GM12878 (cell line): ENCODE data around the gene PRRX1. TPM values are rescaled to one million over a fixed set of nuclear protein-coding genes. Genes with fewer than 3 reads are reported as not detected.

ENCODE experiments used
- ATAC-seq: fragments of 200-7000 bp; cut with Tn5 transposase; 3 replicates; pipeline ENCODE4 v1.9.1; 2020; ENCODE audit warnings: mild to moderate bottlenecking, moderate library complexity
- BruUV-seq: library from RNA; stranded (reverse); fragments of 400-500 nt; replicated peaks from 2 replicates; lab custom pipeline; 2021; lab: Mats Ljungman, UMichigan
- CTCF ChIA-PET: fragments of 300-600 bp; sonication (Branson Sonifier 250); formaldehyde crosslinking; extraction: SDS; loops from one replicate; lab custom pipeline; 2021; ENCODE audit warnings: inconsistent platforms; lab: Yijun Ruan, JAX
- POLR2A ChIA-PET: fragments of 350-600 bp; formaldehyde crosslinking; extraction: SDS; loops from one replicate; lab custom pipeline; 2021; ENCODE audit warnings: inconsistent platforms; lab: Charles Lee
- RAD21 ChIA-PET: fragments of 300-600 bp; sonication (Branson Sonifier 250); formaldehyde crosslinking; loops from one replicate; lab custom pipeline; 2023; ENCODE audit warnings: antibody characterized with exemption; ENCODE audit not compliant: unreplicated experiment; lab: Charles Lee
- SMC1A ChIA-PET: fragments of 300-600 bp; sonication (Branson Sonifier 250); formaldehyde crosslinking; loops from one replicate; lab custom pipeline; 2023; ENCODE audit not compliant: unreplicated experiment, uncharacterized antibody; lab: Charles Lee
- DNase-seq: peaks from one replicate; pipeline ENCODE4 v3.0.0-alpha.2; 2011; ENCODE audit warnings: low read depth, low spot score
- FAIRE-seq: peaks from 3 replicates; lab custom pipeline; 2011; peaks lifted over from hg19 to GRCh38; lab: Jason Lieb, UNC
- H2AFZ ChIP-seq: 2 replicates; pipeline ENCODE4 v1.6.0; 2011; ENCODE audit warnings: low read depth, low read length, control low read depth; ENCODE audit not compliant: control insufficient read depth
- H3K27ac ChIP-seq: 2 replicates; pipeline ENCODE4 v1.5.1; 2011; ENCODE audit warnings: control low read depth; ENCODE audit not compliant: control insufficient read depth, insufficient read depth
- H3K27me3 ChIP-seq, 2 experiments: replicated peaks in 1 of 2; 2 replicates each; pipeline versions ENCODE4 v1.6.0 to v1.6.1; 2011; ENCODE audit warnings: low read length in 1 of 2; ENCODE audit not compliant: control insufficient read depth in 2 of 2, insufficient read depth in 2 of 2
- H3K36me3 ChIP-seq, 2 experiments: 2 replicates each; pipeline ENCODE4 v1.5.1; 2011; ENCODE audit warnings: low read length in 1 of 2; ENCODE audit not compliant: control insufficient read depth in 2 of 2, insufficient read depth in 2 of 2
- H3K4me1 ChIP-seq: 2 replicates; pipeline ENCODE4 v1.6.1; 2011; ENCODE audit warnings: mild to moderate bottlenecking, low read length, moderate library complexity, mixed read lengths; ENCODE audit not compliant: control insufficient read depth, insufficient read depth
- H3K4me2 ChIP-seq: 2 replicates; pipeline ENCODE4 v1.6.0; 2011; ENCODE audit warnings: control low read depth; ENCODE audit not compliant: control insufficient read depth, insufficient read depth
- H3K4me3 ChIP-seq: fragments of 200-600 bp; sonication (generic); 2 replicates; pipeline ENCODE4 v1.5.1; 2016
- H3K79me2 ChIP-seq: 2 replicates; pipeline ENCODE4 v1.6.0; 2011; ENCODE audit warnings: low read length; ENCODE audit not compliant: control insufficient read depth, insufficient read depth
- H3K9ac ChIP-seq: 2 replicates; pipeline ENCODE4 v1.8.0; 2011; ENCODE audit warnings: low read length, control low read depth, mixed read lengths; ENCODE audit not compliant: control insufficient read depth, insufficient read depth
- H3K9me3 ChIP-seq: replicated peaks from 3 replicates; pipeline ENCODE4 v1.5.1; 2011; ENCODE audit warnings: mild to moderate bottlenecking, low read length; ENCODE audit not compliant: control insufficient read depth, insufficient read depth
- H4K20me1 ChIP-seq: 2 replicates; pipeline ENCODE4 v1.6.0; 2011; ENCODE audit not compliant: control insufficient read depth, insufficient read depth
- ATF3 ChIP-seq: IDR thresholded peaks from 2 replicates; pipeline ENCODE4 v1.6.1; 2011; ENCODE audit warnings: low read depth, mild to moderate bottlenecking, low read length, moderate library complexity, borderline replicate concordance; ENCODE audit errors: extremely low read depth
- ATF7 ChIP-seq: fragments of 450-650 bp; IDR thresholded peaks from 2 replicates; pipeline ENCODE4 v1.6.1; 2016; ENCODE audit warnings: low read depth, mild to moderate bottlenecking
- CBX3 ChIP-seq: fragments of 200-600 bp; sonication (generic); IDR thresholded peaks from 2 replicates; pipeline ENCODE4 v1.6.1; 2016; ENCODE audit warnings: low read depth, borderline replicate concordance
- CREB1 ChIP-seq: IDR thresholded peaks from 2 replicates; pipeline ENCODE4 v1.6.1; 2012; ENCODE audit warnings: low read depth, mild to moderate bottlenecking, inconsistent platforms
- EED ChIP-seq: sonication (generic); IDR thresholded peaks from 2 replicates; pipeline ENCODE4 v1.6.1; 2016; ENCODE audit warnings: antibody characterized with exemption, low read depth
- GATAD2B ChIP-seq: fragments of 450-650 bp; conservative IDR thresholded peaks from 2 replicates; pipeline ENCODE4 v1.6.1; 2017; ENCODE audit warnings: low read depth, mild to moderate bottlenecking, moderate library complexity
- HSF1 ChIP-seq: fragments of 150-350 bp; IDR thresholded peaks from 2 replicates; pipeline ENCODE4 v1.6.1; 2014; ENCODE audit warnings: mild to moderate bottlenecking, low read depth, low read length
- IKZF1 ChIP-seq: fragments of 450-650 bp; conservative IDR thresholded peaks from 2 replicates; pipeline ENCODE4 v1.6.1; 2017; ENCODE audit warnings: antibody characterized with exemption, mild to moderate bottlenecking
- IKZF2 ChIP-seq, 2 experiments: fragments of 450-650 bp; IDR thresholded peaks; 2 replicates each; pipeline ENCODE4 v1.6.1; 2017; ENCODE audit warnings: mild to moderate bottlenecking in 2 of 2, moderate library complexity in 2 of 2
- JUNB ChIP-seq: IDR thresholded peaks from 2 replicates; pipeline ENCODE4 v1.6.1; 2016; ENCODE audit warnings: antibody characterized with exemption, mild to moderate bottlenecking
- JUND ChIP-seq: IDR thresholded peaks from 2 replicates; pipeline ENCODE4 v1.6.1; 2012; ENCODE audit warnings: low read depth, mild to moderate bottlenecking, low read length, improper control_type of control experiment, moderate library complexity
- KAT2A ChIP-seq: conservative IDR thresholded peaks from 2 replicates; pipeline ENCODE4 v1.6.1; 2011; ENCODE audit warnings: low read depth, low read length; ENCODE audit not compliant: control insufficient read depth
- KLF5 ChIP-seq: fragments of 450-650 bp; IDR thresholded peaks from 2 replicates; pipeline ENCODE4 v1.6.1; 2014; ENCODE audit warnings: mild to moderate bottlenecking; ENCODE audit not compliant: partially characterized antibody
- MAX ChIP-seq: IDR thresholded peaks from 2 replicates; pipeline ENCODE4 v1.6.1; 2012; ENCODE audit warnings: low read depth, low read length, improper control_type of control experiment
- MTA3 ChIP-seq: IDR thresholded peaks from 2 replicates; pipeline ENCODE4 v1.6.1; 2012; ENCODE audit warnings: low read length, inconsistent platforms, borderline replicate concordance
- POLR2A ChIP-seq: IDR thresholded peaks from 2 replicates; pipeline ENCODE4 v1.6.1; 2011; ENCODE audit warnings: low read depth, mild to moderate bottlenecking, low read length
- RUNX3 ChIP-seq: IDR thresholded peaks from 2 replicates; pipeline ENCODE4 v1.6.1; 2012; ENCODE audit warnings: low read length, inconsistent platforms
- SIN3A ChIP-seq: IDR thresholded peaks from 2 replicates; pipeline ENCODE4 v1.6.1; 2012; ENCODE audit warnings: low read depth, low read length, improper control_type of control experiment
- SMAD1 ChIP-seq: fragments of 450-650 bp; IDR thresholded peaks from 2 replicates; pipeline ENCODE4 v1.6.1; 2018; ENCODE audit warnings: mild to moderate bottlenecking, low read depth; ENCODE audit not compliant: partially characterized antibody
- SMARCA5 ChIP-seq: fragments of 450-650 bp; IDR thresholded peaks from 2 replicates; pipeline ENCODE4 v1.6.1; 2017; ENCODE audit warnings: mild to moderate bottlenecking
- WRNIP1 ChIP-seq: IDR thresholded peaks from 2 replicates; pipeline ENCODE4 v1.6.1; 2011; ENCODE audit warnings: low read depth, low read length, improper control_type of control experiment, borderline replicate concordance
- YBX1 ChIP-seq: fragments of 450-650 bp; IDR thresholded peaks from 2 replicates; pipeline ENCODE4 v1.6.1; 2016; ENCODE audit warnings: antibody characterized with exemption
- WGBS: methylation state at CpG from one replicate; pipeline ENCODE4 v1.1.6; 2016; ENCODE audit warnings: low lambda C conversion rate; ENCODE audit not compliant: insufficient replicate concordance, insufficient coverage; ENCODE audit errors: missing lambda C conversion rate; 5-methylcytosine and 5-hydroxymethylcytosine counted together
- in situ Hi-C: fragments of 300-500 bp; cut with MboI; formaldehyde crosslinking; loops from 9 replicates; pipeline ENCODE4 v1.14.3; 2018; ENCODE audit warnings: mixed read lengths
- intact Hi-C: fragments of 100-400 bp; cut with micrococcal nuclease; formaldehyde crosslinking; loops from one replicate; pipeline ENCODE4 v1.14.2; 2022; ENCODE audit not compliant: unreplicated experiment
- polyA plus RNA-seq, 11 experiments: library from polyadenylated mRNA; depleted of rRNA in 4 of 11; unstranded in 6 of 11; stranded (reverse) in 5 of 11; fragments of >200 nt; fragmentation: Nextera tagmentation in 4 of 11; fragmentation: Illumina TruSeq in 1 of 11; extraction: Ambion mirVana in 4 of 11; extraction: Trizol in 1 of 11; gene quantifications; 1 replicate in 1 of 11; 2 replicates in 10 of 11; pipeline versions ENCODE4 v1.2.1 to v1.2.3, GENCODE V29; 2011 to 2016; ENCODE audit warnings: inconsistent platforms in 2 of 11, missing spikeins in 2 of 11, low read depth in 1 of 11
- total RNA-seq, 4 experiments: library from RNA; depleted of rRNA in 3 of 4; stranded (reverse); fragments of >200 nt in 3 of 4; fragmentation: Illumina TruSeq in 1 of 4; extraction: Trizol in 1 of 4; gene quantifications; 2 replicates each; pipeline versions ENCODE4 v1.2.1 to v1.2.3, GENCODE V29; 2013 to 2021
- TF ChIP-seq, protein P1 (sequence below): IDR thresholded peaks from 2 replicates; pipeline ENCODE4 v1.6.1; 2012; ENCODE audit warnings: mild to moderate bottlenecking, low read depth, low read length

The PRRX1 gene
- total and polyA plus RNA-seq, 10 of the 15 experiments (the other 5 are each of a cell fraction or from before 2014, with no cell fraction given) = 0.42 to 64.6 (median 1.5) TPM

- TF ChIP-seq JUND (no peak), SMARCA5 (no peak), SIN3A (no peak), KLF5 (no peak), CBX3 (no peak), IKZF1 (peak; percentile 35; the same call in 1 of the 2 replicates), ATF7 (0 out of 2 replicates have a peak, but pooled peaks have one; percentile 12), CREB1 (no peak), RUNX3 (no peak), MTA3 (no peak), GATAD2B (no peak)
These were observed 85.6 kb downstream of the PRRX1 start (continued) for GRCh38 chr1:170749549-170749948.

DNA sequence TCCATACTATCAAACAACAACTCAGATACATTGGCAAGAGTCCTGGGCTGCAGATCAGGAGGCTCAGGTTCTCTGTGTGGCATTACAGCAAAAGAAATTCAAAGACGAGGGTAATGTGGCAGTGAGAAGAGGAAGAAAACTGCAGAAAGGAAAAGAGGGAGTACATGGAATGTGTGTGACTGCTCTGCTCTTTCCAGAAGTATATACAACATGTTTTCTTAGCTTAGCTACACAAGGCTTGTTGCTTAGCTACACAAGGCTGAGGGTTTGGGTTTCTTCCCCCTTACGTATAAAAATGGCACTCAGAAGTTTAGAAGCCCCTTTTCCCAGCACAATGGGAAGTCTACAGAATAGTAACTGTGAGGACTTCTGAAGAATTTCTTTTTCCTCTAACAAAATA, 86.0 kb downstream of the PRRX1 start:
- ChIA-PET CTCF (no interaction called here), RAD21 (no interaction called here), POLR2A (no interaction called here), SMC1A (interaction anchor here (1.1 kb wide), 1 partner anchor 10 kb away, joined by 3 read pairs; no protein-coding TSS in a partner anchor)
- H2AFZ ChIP-seq = no peak overlapping the region
- H3K4me3 ChIP-seq = no peak overlapping the region
- no peak overlapping the region for H3K27ac ChIP-seq
- no peaks in the 10 kb centered on the region for H3K9me3 ChIP-seq
- BruUV-seq = no TSS peak
- no peak overlapping the region for H3K9ac ChIP-seq
- H3K79me2 ChIP-seq = no peaks in the 10 kb centered on the region
- no peak for ATAC-seq
- no peaks in the 10 kb centered on the region for H3K4me1 ChIP-seq
- H3K36me3 ChIP-seq = no peaks in the 10 kb centered on the region
- WGBS = 42% methylated on average over 2 of the region's 2 CpGs
- no peaks in the 10 kb centered on the region for H3K27me3 ChIP-seq
- DNase-seq = no peak
- in situ Hi-C loops = no loop called here
- intact Hi-C loops = no loop called here
- no peak overlapping the region for H3K4me2 ChIP-seq
- no peaks in the 10 kb centered on the region for H4K20me1 ChIP-seq
- no peak for FAIRE-seq
- no peak for TF ChIP-seq KAT2A
- no peak for TF ChIP-seq MAX
- TF ChIP-seq, protein P1, sequence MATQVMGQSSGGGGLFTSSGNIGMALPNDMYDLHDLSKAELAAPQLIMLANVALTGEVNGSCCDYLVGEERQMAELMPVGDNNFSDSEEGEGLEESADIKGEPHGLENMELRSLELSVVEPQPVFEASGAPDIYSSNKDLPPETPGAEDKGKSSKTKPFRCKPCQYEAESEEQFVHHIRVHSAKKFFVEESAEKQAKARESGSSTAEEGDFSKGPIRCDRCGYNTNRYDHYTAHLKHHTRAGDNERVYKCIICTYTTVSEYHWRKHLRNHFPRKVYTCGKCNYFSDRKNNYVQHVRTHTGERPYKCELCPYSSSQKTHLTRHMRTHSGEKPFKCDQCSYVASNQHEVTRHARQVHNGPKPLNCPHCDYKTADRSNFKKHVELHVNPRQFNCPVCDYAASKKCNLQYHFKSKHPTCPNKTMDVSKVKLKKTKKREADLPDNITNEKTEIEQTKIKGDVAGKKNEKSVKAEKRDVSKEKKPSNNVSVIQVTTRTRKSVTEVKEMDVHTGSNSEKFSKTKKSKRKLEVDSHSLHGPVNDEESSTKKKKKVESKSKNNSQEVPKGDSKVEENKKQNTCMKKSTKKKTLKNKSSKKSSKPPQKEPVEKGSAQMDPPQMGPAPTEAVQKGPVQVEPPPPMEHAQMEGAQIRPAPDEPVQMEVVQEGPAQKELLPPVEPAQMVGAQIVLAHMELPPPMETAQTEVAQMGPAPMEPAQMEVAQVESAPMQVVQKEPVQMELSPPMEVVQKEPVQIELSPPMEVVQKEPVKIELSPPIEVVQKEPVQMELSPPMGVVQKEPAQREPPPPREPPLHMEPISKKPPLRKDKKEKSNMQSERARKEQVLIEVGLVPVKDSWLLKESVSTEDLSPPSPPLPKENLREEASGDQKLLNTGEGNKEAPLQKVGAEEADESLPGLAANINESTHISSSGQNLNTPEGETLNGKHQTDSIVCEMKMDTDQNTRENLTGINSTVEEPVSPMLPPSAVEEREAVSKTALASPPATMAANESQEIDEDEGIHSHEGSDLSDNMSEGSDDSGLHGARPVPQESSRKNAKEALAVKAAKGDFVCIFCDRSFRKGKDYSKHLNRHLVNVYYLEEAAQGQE = no peak
- TF ChIP-seq HSF1 = no peak
- TF ChIP-seq JUNB = no peak
- TF ChIP-seq POLR2A = no peak
- no peak for TF ChIP-seq WRNIP1
- no peak for TF ChIP-seq SMAD1
- no peak for TF ChIP-seq ATF3
- TF ChIP-seq EED = no peak
- no peak for TF ChIP-seq IKZF2 (IDR thresholded peaks at IDR 0.05)
- no peak for TF ChIP-seq YBX1
